Esophagus mucosa (tissue), 1 donor: Measurements from ENCODE around the gene BTNL2. TPM values are rescaled to one million over a fixed set of nuclear protein-coding genes. Genes with fewer than 3 reads are reported as not detected.

Source experiments
- ATAC-seq: fragments of 200-7000 bp; cut with Tn5 transposase; one replicate; pipeline ENCODE4 v1.9.1; 2020
- total RNA-seq: library from RNA; stranded (reverse); gene quantifications from one replicate; pipeline ENCODE4 v1.2.4, GENCODE V29; 2023
- donor health status: DM: yes; HTN: yes; CAD: no.

The BTNL2 gene
- total RNA-seq, 1 donor from 2014 or later: not detected

GRCh38 chr6:32413427-32414047 is 6.6 kb upstream of the BTNL2 start:
- peak; percentile 81 for ATAC-seq

- no peak for ATAC-seq
Measured at GRCh38 chr6:32411566-32412327, 4.8 kb upstream of the BTNL2 start.

- ATAC-seq: no peak
Measured at GRCh38 chr6:32410906-32411305, 3.9 kb upstream of the BTNL2 start.

GRCh38 chr6:32406197-32406596 is 784 bp downstream of the BTNL2 start:
- ATAC-seq: no peak

GRCh38 chr6:32405656-32406055 is 1.3 kb downstream of the BTNL2 start:
- no peak for ATAC-seq

- no peak for ATAC-seq
Measured at GRCh38 chr6:32402812-32403211, 4.2 kb downstream of the BTNL2 start.

- no peak for ATAC-seq
Measured at GRCh38 chr6:32401284-32401963, 5.6 kb downstream of the BTNL2 start.

GRCh38 chr6:32397252-32397920 is 9.6 kb downstream of the BTNL2 start:
- no peak for ATAC-seq

- no peak for ATAC-seq
Measured at GRCh38 chr6:32396028-32396427, 11.0 kb downstream of the BTNL2 start.

GRCh38 chr6:32393665-32394420 is 13.1 kb downstream of the BTNL2 start:
- ATAC-seq: peak; percentile 92

- no peak for ATAC-seq
Measured at GRCh38 chr6:32391505-32391904, 15.5 kb downstream of the BTNL2 start.

- no peak for ATAC-seq
Measured at GRCh38 chr6:32387589-32388340, 19.2 kb downstream of the BTNL2 start.

GRCh38 chr6:32386040-32386439 is 20.9 kb downstream of the BTNL2 start:
- no peak for ATAC-seq

- ATAC-seq: no peak
Measured at GRCh38 chr6:32382757-32383420, 24.1 kb downstream of the BTNL2 start.

GRCh38 chr6:32379545-32379944 is 27.4 kb downstream of the BTNL2 start:
- ATAC-seq: no peak

- ATAC-seq: no peak
Measured at GRCh38 chr6:32375739-32376529, 31.0 kb downstream of the BTNL2 start.

GRCh38 chr6:32371803-32372202 is 35.2 kb downstream of the BTNL2 start, which contains the start of gene TSBP1:
TSS of gene TSBP1 (minus strand) at chr6:32371903. CDS start at chr6:32371706, 197 bp downstream.
- ATAC-seq: no peak

GRCh38 chr6:32371229-32371628 is 35.8 kb downstream of the BTNL2 start:
- ATAC-seq: no peak

GRCh38 chr6:32370505-32370904 is 36.5 kb downstream of the BTNL2 start:
- no peak for ATAC-seq

- no peak for ATAC-seq
Measured at GRCh38 chr6:32369660-32370059, 37.3 kb downstream of the BTNL2 start.
